ENCODE data around the gene FNBP1L.

GRCh38 chr1:93574991-93575390 lies 127.1 kb downstream of the FNBP1L start:
- no peak for TF ChIP-seq POLR2A (IDR thresholded peaks at IDR 0.05)
- TF ChIP-seq, protein P1, sequence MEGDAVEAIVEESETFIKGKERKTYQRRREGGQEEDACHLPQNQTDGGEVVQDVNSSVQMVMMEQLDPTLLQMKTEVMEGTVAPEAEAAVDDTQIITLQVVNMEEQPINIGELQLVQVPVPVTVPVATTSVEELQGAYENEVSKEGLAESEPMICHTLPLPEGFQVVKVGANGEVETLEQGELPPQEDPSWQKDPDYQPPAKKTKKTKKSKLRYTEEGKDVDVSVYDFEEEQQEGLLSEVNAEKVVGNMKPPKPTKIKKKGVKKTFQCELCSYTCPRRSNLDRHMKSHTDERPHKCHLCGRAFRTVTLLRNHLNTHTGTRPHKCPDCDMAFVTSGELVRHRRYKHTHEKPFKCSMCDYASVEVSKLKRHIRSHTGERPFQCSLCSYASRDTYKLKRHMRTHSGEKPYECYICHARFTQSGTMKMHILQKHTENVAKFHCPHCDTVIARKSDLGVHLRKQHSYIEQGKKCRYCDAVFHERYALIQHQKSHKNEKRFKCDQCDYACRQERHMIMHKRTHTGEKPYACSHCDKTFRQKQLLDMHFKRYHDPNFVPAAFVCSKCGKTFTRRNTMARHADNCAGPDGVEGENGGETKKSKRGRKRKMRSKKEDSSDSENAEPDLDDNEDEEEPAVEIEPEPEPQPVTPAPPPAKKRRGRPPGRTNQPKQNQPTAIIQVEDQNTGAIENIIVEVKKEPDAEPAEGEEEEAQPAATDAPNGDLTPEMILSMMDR (IDR thresholded peaks at IDR 0.05) = no peak
